ENCODE measurements around the gene RYR1. TPM values are rescaled to one million over a fixed set of nuclear protein-coding genes. Genes with fewer than 3 reads are reported as not detected.
"Not testable (repeated sequence)": the region's sequence is repeated elsewhere in the genome, so short reads cannot be mapped to it uniquely, and the experiment has no call there.

RYR1 gene
- polyA plus RNA-seq, 1 of the 3 experiments (the other 2 are of a cell fraction), result under 0.01 TPM

GRCh38 chr19:38557205-38557799, 123.8 kb downstream of the RYR1 start:
- Histone ChIP-seq H3K79me2 (ENCODE audit: insufficient read depth) (no peaks in the 10 kb centered on the region), H3K4me1 (ENCODE audit: control insufficient read depth in 1 of 2, insufficient read depth in 2 of 2, low read depth in 1 of 2, low read length in 1 of 2) (no peaks in the 10 kb centered on the region; a peak in 1 of 4 replicates), H3K27me3 (ENCODE audit: insufficient read depth) (no peaks in the 10 kb centered on the region), H3K9me2 (no peaks in the 10 kb centered on the region), H3K9me3 (no peaks in the 10 kb centered on the region), H3K4me2 (no peak overlapping the region), H3F3A (replicated peaks; ENCODE audit: insufficient read depth) (no peaks in the 10 kb centered on the region), H3K36me3 (replicated peaks in 1 of 2; ENCODE audit: control insufficient read depth in 1 of 2, insufficient read depth in 2 of 2, low read length in 1 of 2) (no peaks in the 10 kb centered on the region), H3K4me3 (ENCODE audit: low read depth in 2 of 2, low read length in 1 of 2) (no peak overlapping the region), H3K27ac (ENCODE audit: low read depth in 2 of 2, low read length in 1 of 2) (no peak overlapping the region), H4K20me1 (ENCODE audit: insufficient read depth) (no peaks in the 10 kb centered on the region), H3K9ac (no peak overlapping the region), H2AFZ (ENCODE audit: low read depth) (no peak overlapping the region)
- 79% methylated on average over 12 of the region's 12 CpGs for WGBS (ENCODE audit: low lambda C conversion rate)
- POLR2A ChIA-PET, result no interaction called here
- no peak for TF ChIP-seq NRF1 (IDR thresholded peaks at IDR 0.05; ENCODE audit: low read depth, low read length)
- TF ChIP-seq IRF3 (IDR thresholded peaks at IDR 0.05; ENCODE audit: low read depth, low read length), result no peak
- no peak for TF ChIP-seq CHD2 (IDR thresholded peaks at IDR 0.05; ENCODE audit: low read length, partially characterized antibody)
- TF ChIP-seq RAD21 (IDR thresholded peaks at IDR 0.05; ENCODE audit: low read length), result no peak
- TF ChIP-seq NFIC (IDR thresholded peaks at IDR 0.05; ENCODE audit: borderline replicate concordance), result no peak
- no peak for TF ChIP-seq EP300 (IDR thresholded peaks at IDR 0.05; ENCODE audit: borderline replicate concordance in 1 of 2, low read depth in 1 of 2, low read length in 1 of 2)
- no peak for TF ChIP-seq TEAD4 (IDR thresholded peaks at IDR 0.05; ENCODE audit: borderline replicate concordance, insufficient read depth)
- CTCF ChIA-PET, result no interaction called here
- no peak for DNase-seq

- 84% methylated on average over 7 of the region's 7 CpGs for WGBS (ENCODE audit: low lambda C conversion rate)
- CTCF ChIA-PET, result interaction anchor here (1.0 kb wide), 1 partner anchor 17 kb away, joined by 3 read pairs; no protein-coding TSS in a partner anchor
Observed at GRCh38 chr19:38558933-38559332, 125.4 kb downstream of the RYR1 start.

GRCh38 chr19:38559428-38560401, 126.2 kb downstream of the RYR1 start:
- Histone ChIP-seq H3K9me3 (no peaks in the 10 kb centered on the region), H3F3A (replicated peaks; ENCODE audit: insufficient read depth) (no peaks in the 10 kb centered on the region), H2AFZ (ENCODE audit: low read depth) (0 out of 2 replicates have a peak overlapping the region, but pooled peaks have one; percentile 6), H3K9me2 (no peaks in the 10 kb centered on the region), H3K4me3 (ENCODE audit: low read depth in 2 of 2, low read length in 1 of 2) (no peak overlapping the region), H3K36me3 (replicated peaks in 1 of 2; ENCODE audit: control insufficient read depth in 1 of 2, insufficient read depth in 2 of 2, low read length in 1 of 2) (no peaks in the 10 kb centered on the region), H3K27ac (ENCODE audit: low read depth in 2 of 2, low read length in 1 of 2) (no peak overlapping the region; a peak in 1 of 4 replicates), H3K27me3 (ENCODE audit: insufficient read depth) (peaks cover 11% of the 10 kb centered on the region), H3K4me1 (ENCODE audit: control insufficient read depth in 1 of 2, insufficient read depth in 2 of 2, low read depth in 1 of 2, low read length in 1 of 2) (no peaks in the 10 kb centered on the region; a peak in 1 of 4 replicates), H3K9ac (no peak overlapping the region), H4K20me1 (ENCODE audit: insufficient read depth) (no peaks in the 10 kb centered on the region), H3K79me2 (ENCODE audit: insufficient read depth) (no peaks in the 10 kb centered on the region), H3K4me2 (no peak overlapping the region)
- ChIA-PET CTCF (interaction anchor here (1.0 kb wide), 1 partner anchor 16 kb away, joined by 3 read pairs; no protein-coding TSS in a partner anchor), POLR2A (no interaction called here)
- DNase-seq, result no peak
- WGBS (ENCODE audit: low lambda C conversion rate), result 54% methylated on average over 13 of the region's 13 CpGs
- TF ChIP-seq GATA2 (CRISPR knock-in tag; IDR thresholded peaks at IDR 0.05) (no peak), MXI1 (IDR thresholded peaks at IDR 0.05; ENCODE audit: low read depth, low read length) (no peak), USF2 (IDR thresholded peaks at IDR 0.05; ENCODE audit: borderline replicate concordance, low read depth, low read length) (no peak), USF1 (IDR thresholded peaks at IDR 0.05; ENCODE audit: borderline replicate concordance, low read depth) (no peak), CTCF (IDR thresholded peaks at IDR 0.05) (no peak), SIN3A (IDR thresholded peaks at IDR 0.05; ENCODE audit: borderline replicate concordance, low read depth, low read length) (no peak)

More at GRCh38 chr19:38558933-38559332, 125.4 kb downstream of the RYR1 start:
- H3K9me3 ChIP-seq; H4K20me1 ChIP-seq (ENCODE audit: insufficient read depth); H3K36me3 ChIP-seq (replicated peaks in 1 of 2; ENCODE audit: control insufficient read depth in 1 of 2, insufficient read depth in 2 of 2, low read length in 1 of 2); H3K9me2 ChIP-seq; H3K4me1 ChIP-seq (ENCODE audit: control insufficient read depth in 1 of 2, insufficient read depth in 2 of 2, low read depth in 1 of 2, low read length in 1 of 2); DNase-seq; H3K27ac ChIP-seq (ENCODE audit: low read depth in 2 of 2, low read length in 1 of 2); H3K79me2 ChIP-seq (ENCODE audit: insufficient read depth); POLR2A ChIA-PET; H3K4me2 ChIP-seq; H3K4me3 ChIP-seq (ENCODE audit: low read depth in 2 of 2, low read length in 1 of 2); H2AFZ ChIP-seq (ENCODE audit: low read depth); H3K27me3 ChIP-seq (ENCODE audit: insufficient read depth); H3F3A ChIP-seq (replicated peaks; ENCODE audit: insufficient read depth); H3K9ac ChIP-seq: not testable (repeated sequence)

Measured in SK-N-SH (cell line).